Effector CD4-positive, alpha-beta T cell (primary cell): ENCODE data around the gene OGFOD1.

ENCODE experiments used
- DNase-seq: peaks from one replicate; pipeline ENCODE4 v3.0.0-alpha.2; 2020

The OGFOD1 gene

GRCh38 chr16:56428091-56428490 is 23.3 kb upstream of the OGFOD1 start:
- no peak for DNase-seq

GRCh38 chr16:56436258-56436657 is 15.1 kb upstream of the OGFOD1 start:
- no peak for DNase-seq

- DNase-seq: no peak
Measured at GRCh38 chr16:56438038-56438437, 13.3 kb upstream of the OGFOD1 start.

- DNase-seq: no peak
Measured at GRCh38 chr16:56447286-56447685, 4.1 kb upstream of the OGFOD1 start.

GRCh38 chr16:56448005-56448404 is 3.3 kb upstream of the OGFOD1 start:
- no peak for DNase-seq

GRCh38 chr16:56450275-56450985 is 924 bp upstream of the OGFOD1 start:
- DNase-seq: no peak

GRCh38 chr16:56451753-56452689 is 667 bp downstream of the OGFOD1 start:
- no peak for DNase-seq

- DNase-seq: no peak
Measured at GRCh38 chr16:56457927-56458470, 6.6 kb downstream of the OGFOD1 start.

GRCh38 chr16:56460101-56460500 is 8.7 kb downstream of the OGFOD1 start:
- no peak for DNase-seq

GRCh38 chr16:56462064-56462796 is 10.9 kb downstream of the OGFOD1 start:
- DNase-seq: no peak

- no peak for DNase-seq
Measured at GRCh38 chr16:56463153-56463552, 11.8 kb downstream of the OGFOD1 start.

GRCh38 chr16:56466344-56466743 is 15.0 kb downstream of the OGFOD1 start:
- no peak for DNase-seq

- DNase-seq: no peak
Measured at GRCh38 chr16:56468800-56469199, 17.4 kb downstream of the OGFOD1 start.

- DNase-seq: no peak
Measured at GRCh38 chr16:56469748-56470147, 18.4 kb downstream of the OGFOD1 start.

GRCh38 chr16:56470232-56470631 is 18.9 kb downstream of the OGFOD1 start:
- no peak for DNase-seq

GRCh38 chr16:56470666-56471065 is 19.3 kb downstream of the OGFOD1 start:
- no peak for DNase-seq

GRCh38 chr16:56475201-56475600 is 23.8 kb downstream of the OGFOD1 start:
- no peak for DNase-seq

- DNase-seq: no peak
Measured at GRCh38 chr16:56477096-56477878, 25.9 kb downstream of the OGFOD1 start.

GRCh38 chr16:56478281-56479049 is 27.1 kb downstream of the OGFOD1 start:
- no peak for DNase-seq

GRCh38 chr16:56479469-56479868 is 28.1 kb downstream of the OGFOD1 start:
- DNase-seq: no peak

- DNase-seq: no peak
Measured at GRCh38 chr16:56480776-56481467, 29.6 kb downstream of the OGFOD1 start.
